Liver (tissue), 9 donors: Measurements from ENCODE around the gene GDF10. TPM values are rescaled to one million over a fixed set of nuclear protein-coding genes. Genes with fewer than 3 reads are reported as not detected.

ENCODE experiments used
- DNase-seq: peaks from one replicate; pipeline ENCODE4 v3.0.0-alpha.2; 2017; ENCODE audit warnings: low spot score
- H3K27ac ChIP-seq, 2 donors: one replicate each; pipeline ENCODE4 v1.7.0; 2013; ENCODE audit warnings: inconsistent platforms in 2 of 2, low read length in 2 of 2, control low read depth in 1 of 2, low read depth in 1 of 2, mild to moderate bottlenecking in 1 of 2
- H3K27me3 ChIP-seq, 4 donors: one replicate each; pipeline versions ENCODE4 v1.6.1 to v1.7.0; 2013; ENCODE audit warnings: low read length in 3 of 4, inconsistent platforms in 1 of 4, mild to moderate bottlenecking in 1 of 4, moderate library complexity in 1 of 4; ENCODE audit not compliant: control insufficient read depth in 4 of 4, insufficient read depth in 4 of 4
- H3K36me3 ChIP-seq, 4 donors: one replicate each; pipeline versions ENCODE4 v1.6.1 to v1.7.0; 2013; ENCODE audit warnings: low read length in 3 of 4, mild to moderate bottlenecking in 3 of 4, low read depth in 1 of 4, moderate library complexity in 1 of 4; ENCODE audit not compliant: control insufficient read depth in 4 of 4, insufficient read depth in 3 of 4
- H3K4me1 ChIP-seq, 4 donors: one replicate each; pipeline versions ENCODE4 v1.6.1 to v1.7.0; 2013; ENCODE audit warnings: low read length in 3 of 4, mild to moderate bottlenecking in 3 of 4, moderate library complexity in 1 of 4; ENCODE audit not compliant: control insufficient read depth in 4 of 4, insufficient read depth in 4 of 4
- H3K4me3 ChIP-seq, 3 donors: one replicate each; pipeline versions ENCODE4 v1.6.1 to v1.7.0; 2013; ENCODE audit warnings: low read length in 3 of 3, control low read depth in 1 of 3, low read depth in 1 of 3, mild to moderate bottlenecking in 1 of 3
- H3K9ac ChIP-seq, 2 donors: one replicate each; pipeline ENCODE4 v1.7.0; 2013; ENCODE audit warnings: low read length in 2 of 2, mild to moderate bottlenecking in 2 of 2, moderate library complexity in 2 of 2, control low read depth in 1 of 2, low read depth in 1 of 2
- H3K9me3 ChIP-seq, 4 donors: one replicate each; pipeline versions ENCODE4 v1.6.1 to v1.7.0; 2013; ENCODE audit warnings: low read length in 3 of 4; ENCODE audit not compliant: control insufficient read depth in 4 of 4
- ATF3 ChIP-seq: IDR thresholded peaks from 2 replicates; pipeline ENCODE4 v1.6.1; 2016; ENCODE audit warnings: antibody characterized with exemption
- CTCF ChIP-seq: fragments of 150-350 bp; IDR thresholded peaks from 2 replicates; pipeline ENCODE4 v1.5.1; 2017; ENCODE audit warnings: improper control_type of control experiment, low read depth, low read length; ENCODE audit not compliant: missing input control
- EGR1 ChIP-seq, 2 donors: IDR thresholded peaks; 2 replicates each; pipeline ENCODE4 v1.6.1; 2016 to 2018; ENCODE audit warnings: antibody characterized with exemption in 2 of 2, low read depth in 2 of 2
- FOXA2 ChIP-seq: IDR thresholded peaks from 2 replicates; pipeline ENCODE4 v1.6.1; 2016; ENCODE audit warnings: antibody characterized with exemption
- GABPA ChIP-seq, 2 donors: IDR thresholded peaks in 1 of 2; conservative IDR thresholded peaks in 1 of 2; 2 replicates each; pipeline ENCODE4 v1.6.1; 2016; ENCODE audit warnings: antibody characterized with exemption in 2 of 2, mild to moderate bottlenecking in 1 of 2, moderate library complexity in 1 of 2
- HNF4A ChIP-seq, 2 donors: conservative IDR thresholded peaks; 2 replicates each; pipeline ENCODE4 v1.6.1; 2016; ENCODE audit warnings: antibody characterized with exemption in 2 of 2, mild to moderate bottlenecking in 2 of 2
- HNF4G ChIP-seq: IDR thresholded peaks from 2 replicates; pipeline ENCODE4 v1.6.1; 2016; ENCODE audit warnings: antibody characterized with exemption
- JUND ChIP-seq, 2 donors: IDR thresholded peaks; 2 replicates each; pipeline ENCODE4 v1.6.1; 2016; ENCODE audit warnings: antibody characterized with exemption in 2 of 2
- MAX ChIP-seq: IDR thresholded peaks from 2 replicates; pipeline ENCODE4 v1.6.1; 2016; ENCODE audit warnings: antibody characterized with exemption
- NR2F2 ChIP-seq: IDR thresholded peaks from 2 replicates; pipeline ENCODE4 v1.6.1; 2016; ENCODE audit warnings: antibody characterized with exemption
- REST ChIP-seq: IDR thresholded peaks from 2 replicates; pipeline ENCODE4 v1.6.1; 2016; ENCODE audit warnings: antibody characterized with exemption, mild to moderate bottlenecking
- RXRA ChIP-seq, 2 donors: IDR thresholded peaks; 2 replicates each; pipeline ENCODE4 v1.6.1; 2017 to 2018; ENCODE audit warnings: antibody characterized with exemption in 2 of 2, mild to moderate bottlenecking in 1 of 2
- SP1 ChIP-seq: IDR thresholded peaks from 2 replicates; pipeline ENCODE4 v1.6.1; 2018; ENCODE audit warnings: antibody characterized with exemption, mild to moderate bottlenecking
- TAF1 ChIP-seq: conservative IDR thresholded peaks from 2 replicates; pipeline ENCODE4 v1.6.1; 2016; ENCODE audit warnings: antibody characterized with exemption, mild to moderate bottlenecking
- YY1 ChIP-seq: IDR thresholded peaks from 2 replicates; pipeline ENCODE4 v1.6.1; 2016; ENCODE audit warnings: antibody characterized with exemption, mild to moderate bottlenecking
- ZBTB33 ChIP-seq: IDR thresholded peaks from 2 replicates; pipeline ENCODE4 v1.6.1; 2016; ENCODE audit warnings: antibody characterized with exemption
- WGBS: extraction: QIAGEN DNeasy Blood & Tissue Kit; methylation state at CpG from one replicate; pipeline ENCODE4 v1.1.7; 2013; 5-methylcytosine and 5-hydroxymethylcytosine counted together
- polyA plus RNA-seq, 2 donors: library from polyadenylated mRNA; stranded (reverse) in 1 of 2; unstranded in 1 of 2; fragments of 200-250 nt in 1 of 2; fragments of >200 nt in 1 of 2; fragmentation: Nextera tagmentation in 1 of 2; extraction: Ambion mirVana in 1 of 2; gene quantifications; one replicate each; pipeline versions ENCODE4 v1.2.1 to v1.2.3, GENCODE V29; 2013 to 2015
- total RNA-seq, 2 donors: library from RNA; depleted of rRNA; stranded (reverse); fragments of >200 nt; gene quantifications; one replicate each; pipeline ENCODE4 v1.2.3, GENCODE V29; 2014
- donor health status: healthy.
- donor health status: healthy.
- donor health status: healthy.
- donor health status: healthy.
- donor health status: healthy.

GDF10 gene
- total and polyA plus RNA-seq, 4 donors, result under 0.01 to 0.28 (median 0.11) TPM

- H3K9ac ChIP-seq, result no peak overlapping the region
- no peak for DNase-seq
- H3K4me3 ChIP-seq, result no peak overlapping the region
- no peak overlapping the region for H3K27ac ChIP-seq
- TF ChIP-seq RXRA (IDR thresholded peaks at IDR 0.05) (no peak), REST (no peak), SP1 (no peak), HNF4A (conservative IDR thresholded peaks at IDR 0.05) (no peak), NR2F2 (no peak), JUND (IDR thresholded peaks at IDR 0.05) (no peak), ZBTB33 (no peak), MAX (no peak), CTCF (no peak), YY1 (no peak), GABPA (IDR thresholded peaks at IDR 0.05 in 1 of 2, conservative IDR thresholded peaks at IDR 0.05 in 1 of 2) (no peak), TAF1 (no peak), FOXA2 (no peak), HNF4G (no peak), ATF3 (no peak), EGR1 (IDR thresholded peaks at IDR 0.05; ENCODE audit: low read depth in 2 of 2) (no peak)
- 94% methylated on average over 39 of the region's 39 CpGs for WGBS
- no peaks in the 10 kb centered on the region for H3K36me3 ChIP-seq
- no peaks in the 10 kb centered on the region for H3K27me3 ChIP-seq
- H3K4me1 ChIP-seq, result no peaks in the 10 kb centered on the region
- H3K9me3 ChIP-seq, result no peaks in the 10 kb centered on the region
Observed at GRCh38 chr10:47350671-47351640, 51.0 kb downstream of the GDF10 start.
